HepG2 (cell line): Measurements from ENCODE around the gene TDRD10. TPM values are rescaled to one million over a fixed set of nuclear protein-coding genes. Genes with fewer than 3 reads are reported as not detected.
A peak's percentile ranks its signal among the peaks of the same experiment; 100 is the strongest.

Experiments used
- ATAC-seq: fragments of 200-7000 bp; cut with Tn5 transposase; 3 replicates; pipeline ENCODE4 v1.9.1; 2020; ENCODE audit warnings: mild to moderate bottlenecking, moderate library complexity
- BruUV-seq: library from RNA; stranded (reverse); fragments of 400-500 nt; replicated peaks from 2 replicates; lab custom pipeline; 2021; lab: Mats Ljungman, UMichigan
- CTCF ChIA-PET: fragments of 300-600 bp; formaldehyde crosslinking; extraction: SDS; loops from one replicate; lab custom pipeline; 2021; ENCODE audit warnings: low total read pairs, inconsistent platforms, low intra/inter-chr PET ratio; lab: Yijun Ruan, JAX
- POLR2A ChIA-PET: fragments of 350-600 bp; sonication (Branson Sonifier 250); formaldehyde crosslinking; loops from one replicate; lab custom pipeline; 2020; ENCODE audit warnings: antibody characterized with exemption, inconsistent platforms; lab: Yijun Ruan, JAX
- DNase-seq: peaks from one replicate; pipeline ENCODE4 v3.0.0-alpha.2; 2015; ENCODE audit warnings: low spot score
- FAIRE-seq: peaks from 3 replicates; lab custom pipeline; 2011; peaks lifted over from hg19 to GRCh38; lab: Jason Lieb, UNC
- H2AFZ ChIP-seq: one replicate; pipeline ENCODE4 v1.6.1; 2011; ENCODE audit warnings: low read length, inconsistent platforms
- H3K27ac ChIP-seq: fragments of 300-600 bp; 3 replicates; pipeline ENCODE4 v1.8.0; 2011; ENCODE audit warnings: mixed run types, mild to moderate bottlenecking, mixed read lengths, low read length, inconsistent platforms; ENCODE audit not compliant: insufficient read depth; ENCODE audit errors: extremely low read length
- H3K27me3 ChIP-seq, 2 experiments: fragments of 200-600 bp in 1 of 2; 2 replicates in 1 of 2; 3 replicates in 1 of 2; pipeline versions ENCODE4 v1.6.0 to v1.8.0; 2011; ENCODE audit warnings: low read length in 2 of 2, mild to moderate bottlenecking in 2 of 2, moderate library complexity in 2 of 2, inconsistent platforms in 1 of 2; ENCODE audit not compliant: insufficient read depth in 2 of 2, control insufficient read depth in 1 of 2
- H3K36me3 ChIP-seq, 2 experiments: fragments of 200-600 bp in 1 of 2; replicated peaks in 1 of 2; 2 replicates in 1 of 2; 3 replicates in 1 of 2; pipeline versions ENCODE4 v1.5.1 to v1.8.0; 2011; ENCODE audit warnings: low read length in 2 of 2, inconsistent platforms in 1 of 2; ENCODE audit not compliant: insufficient read depth in 2 of 2, control insufficient read depth in 1 of 2
- H3K4me1 ChIP-seq: 2 replicates; pipeline ENCODE4 v1.5.1; 2012; ENCODE audit warnings: low read length, inconsistent platforms; ENCODE audit not compliant: insufficient read depth
- H3K4me2 ChIP-seq: 2 replicates; pipeline ENCODE4 v1.6.0; 2011; ENCODE audit warnings: low read depth, low read length, inconsistent platforms
- H3K4me3 ChIP-seq, 3 experiments: fragments of 200-600 bp in 1 of 3; sonication (generic), shearing (Covaris generic) in 1 of 3; replicated peaks in 1 of 3; 2 replicates each; pipeline ENCODE4 v1.5.1; 2011 to 2016; ENCODE audit warnings: low read length in 3 of 3, inconsistent platforms in 2 of 3, low read depth in 2 of 3, mild to moderate bottlenecking in 2 of 3, control low read depth in 1 of 3, mixed read lengths in 1 of 3; ENCODE audit not compliant: insufficient read depth in 1 of 3
- H3K79me2 ChIP-seq: one replicate; pipeline ENCODE4 v1.6.1; 2011; ENCODE audit warnings: low read length, inconsistent platforms; ENCODE audit not compliant: insufficient read depth
- H3K9ac ChIP-seq: 2 replicates; pipeline ENCODE4 v1.6.0; 2011; ENCODE audit warnings: mild to moderate bottlenecking, low read depth, low read length, inconsistent platforms; ENCODE audit not compliant: insufficient read depth
- H3K9me3 ChIP-seq: 2 replicates; pipeline ENCODE4 v1.5.1; 2012; ENCODE audit warnings: mild to moderate bottlenecking, low read length
- H4K20me1 ChIP-seq: 2 replicates; pipeline ENCODE4 v1.6.0; 2011; ENCODE audit warnings: inconsistent platforms, mild to moderate bottlenecking, low read length, moderate library complexity; ENCODE audit not compliant: insufficient read depth
- CEBPB ChIP-seq: IDR thresholded peaks from 2 replicates; pipeline ENCODE4 v1.6.1; 2011; ENCODE audit warnings: low read depth, low read length, improper control_type of control experiment, borderline replicate concordance
- CEBPG ChIP-seq: IDR thresholded peaks from 2 replicates; pipeline ENCODE4 v1.6.1; 2016
- FOXO4 ChIP-seq: sonication (generic); formaldehyde crosslinking; conservative IDR thresholded peaks from 2 replicates; pipeline ENCODE4 v1.8.1; 2023; ENCODE audit warnings: missing genetic modification reagents
- HOMEZ ChIP-seq: IDR thresholded peaks from 2 replicates; pipeline ENCODE4 v1.6.1; 2016; ENCODE audit warnings: low read depth
- MAZ ChIP-seq, 2 experiments: sonication (generic) in 1 of 2; formaldehyde crosslinking in 1 of 2; IDR thresholded peaks; 2 replicates each; pipeline versions ENCODE4 v1.5.0 to v1.6.1; 2012 to 2020; ENCODE audit warnings: low read depth in 2 of 2, mild to moderate bottlenecking in 2 of 2, borderline replicate concordance in 1 of 2, improper control_type of control experiment in 1 of 2, low read length in 1 of 2, missing genetic modification reagents in 1 of 2, moderate library complexity in 1 of 2
- SNAPC5 ChIP-seq: sonication (generic); formaldehyde crosslinking; IDR thresholded peaks from 2 replicates; pipeline ENCODE4 v1.8.1; 2023; ENCODE audit warnings: mild to moderate bottlenecking, missing genetic modification reagents, borderline replicate concordance
- TAF1 ChIP-seq: sonication (generic); formaldehyde crosslinking; IDR thresholded peaks from 2 replicates; pipeline ENCODE4 v1.4.0; 2020; ENCODE audit warnings: missing genetic modification reagents
- TSC22D2 ChIP-seq: sonication (generic); formaldehyde crosslinking; IDR thresholded peaks from 2 replicates; pipeline ENCODE4 v1.5.1; 2020; ENCODE audit warnings: missing genetic modification reagents, mild to moderate bottlenecking, borderline replicate concordance
- UBTF ChIP-seq: sonication (generic); formaldehyde crosslinking; IDR thresholded peaks from 2 replicates; pipeline ENCODE4 v1.4.0; 2020; ENCODE audit warnings: mild to moderate bottlenecking, missing genetic modification reagents
- XRCC5 ChIP-seq: fragments of 200-400 bp; formaldehyde crosslinking; optimal IDR thresholded peaks from 2 replicates; pipeline ENCODE3; 2017; ENCODE audit warnings: mild to moderate bottlenecking, low read length
- ZNF33A ChIP-seq: sonication (generic); formaldehyde crosslinking; IDR thresholded peaks from 2 replicates; pipeline ENCODE4 v1.5.1; 2020; ENCODE audit warnings: missing genetic modification reagents, mild to moderate bottlenecking, moderate library complexity, borderline replicate concordance
- ZNF383 ChIP-seq: sonication (generic); formaldehyde crosslinking; IDR thresholded peaks from 2 replicates; pipeline ENCODE4 v1.4.0; 2020; ENCODE audit warnings: missing genetic modification reagents, mild to moderate bottlenecking, borderline replicate concordance
- WGBS: methylation state at CpG from one replicate; pipeline ENCODE4 v1.1.6; 2017; ENCODE audit warnings: low lambda C conversion rate; 5-methylcytosine and 5-hydroxymethylcytosine counted together
- in situ Hi-C: cut with HindIII; loops from 2 replicates; pipeline ENCODE4 v1.10.0; 2017; ENCODE audit warnings: low pct_unique_long_range_greater_than_20kb; ENCODE audit not compliant: extremely low pct_ligation_motif_present
- intact Hi-C: fragments of 100-400 bp; cut with micrococcal nuclease; formaldehyde crosslinking; loops from one replicate; pipeline ENCODE4 v1.10.0; 2022; ENCODE audit not compliant: unreplicated experiment
- polyA plus RNA-seq, 8 experiments: library from polyadenylated mRNA; depleted of rRNA in 3 of 8; stranded (reverse) in 7 of 8; unstranded in 1 of 8; fragments of >200 nt; fragmentation: Illumina TruSeq in 4 of 8; extraction: Trizol in 4 of 8; gene quantifications; 2 replicates each; pipeline versions ENCODE4 v1.2.1 to v1.2.3, GENCODE V29; 2011 to 2016; ENCODE audit warnings: low read depth in 4 of 8, missing spikeins in 1 of 8, mixed read lengths in 1 of 8; ENCODE audit not compliant: insufficient read depth in 1 of 8
- total RNA-seq, 5 experiments: library from RNA; depleted of rRNA; stranded (reverse); fragments of >200 nt; fragmentation: Illumina TruSeq; extraction: Trizol; gene quantifications; 2 replicates each; pipeline ENCODE4 v1.2.3, GENCODE V29; 2016; ENCODE audit warnings: low read depth in 1 of 5

Gene TDRD10
- total and polyA plus RNA-seq, 2 of the 13 experiments (the other 11 are each of a cell fraction or from before 2014, with no cell fraction given), result not detected

- ChIA-PET CTCF (no interaction called here), POLR2A (no interaction called here)
- no peaks in the 10 kb centered on the region for H4K20me1 ChIP-seq
- intact Hi-C loops (no loop called here), in situ Hi-C loops (no loop called here)
- peaks cover 4 to 20% of the 10 kb centered on the region in 2 experiments for H3K27me3 ChIP-seq
- peak; percentile 76 for ATAC-seq
- H3K79me2 ChIP-seq, result no peaks in the 10 kb centered on the region
- peak overlapping the region; percentile 36 for H3K4me2 ChIP-seq
- peaks cover 5% of the 10 kb centered on the region; the same call in 1 of the 2 replicates for H3K9me3 ChIP-seq
- no peaks in the 10 kb centered on the region for H3K36me3 ChIP-seq
- no peak for FAIRE-seq
- WGBS, result 65% methylated on average over 4 of the region's 54 CpGs
- peaks cover 8% of the 10 kb centered on the region for H3K4me1 ChIP-seq
- no peak for DNase-seq
- no TSS peak for BruUV-seq
- TF ChIP-seq ZNF383 (CRISPR knock-in tag), result no peak
- peak; percentile 36; the same call in 1 of the 2 replicates for TF ChIP-seq UBTF (CRISPR knock-in tag)
- peak; percentile 81 for TF ChIP-seq CEBPB
- TF ChIP-seq CEBPG (CRISPR knock-in tag), result peak; percentile 63
- TF ChIP-seq, all 625 proteins: peak for 3
- Histone ChIP-seq H3K4me3 (peak overlapping the region in 1 of 3 experiments; percentile 52; a peak in 1 of 6 replicates), H3K9ac (no peak overlapping the region), H3K27ac (no peak overlapping the region), H2AFZ (no peak overlapping the region)
Measured at GRCh38 chr1:154501423-154502065, 475 bp upstream of the TDRD10 start.

GRCh38 chr1:154502744-154503115 lies 711 bp downstream of the TDRD10 start:
- FAIRE-seq, result no peak
- no peaks in the 10 kb centered on the region for H3K36me3 ChIP-seq
- no peak for ATAC-seq
- H2AFZ ChIP-seq, result no peak overlapping the region
- ChIA-PET POLR2A (no interaction called here), CTCF (no interaction called here)
- no peak for DNase-seq
- H3K27ac ChIP-seq, result no peak overlapping the region
- H3K27me3 ChIP-seq, result peaks cover 4 to 25% of the 10 kb centered on the region in 2 experiments
- H3K4me2 ChIP-seq, result no peak overlapping the region
- no peaks in the 10 kb centered on the region for H3K79me2 ChIP-seq
- intact Hi-C loops, result no loop called here
- H3K4me1 ChIP-seq, result no peaks in the 10 kb centered on the region
- no peak overlapping the region for H3K4me3 ChIP-seq
- in situ Hi-C loops, result no loop called here
- WGBS, result 94% methylated on average over 34 of the region's 43 CpGs
- no TSS peak for BruUV-seq
- no peak overlapping the region for H3K9ac ChIP-seq
- H4K20me1 ChIP-seq, result no peaks in the 10 kb centered on the region
- H3K9me3 ChIP-seq, result peaks cover 5% of the 10 kb centered on the region; the same call in 1 of the 2 replicates
- TF ChIP-seq SNAPC5 (CRISPR knock-in tag), result no peak
- TF ChIP-seq XRCC5, result no peak
- TF ChIP-seq TSC22D2, result no peak
- no peak for TF ChIP-seq MAZ (IDR thresholded peaks at IDR 0.05; ENCODE audit: borderline replicate concordance, low read depth, low read length)
- TF ChIP-seq MAZ (CRISPR knock-in tag; IDR thresholded peaks at IDR 0.05; ENCODE audit: low read depth), result no peak
- TF ChIP-seq FOXO4 (CRISPR knock-in tag), result no peak
- no peak for TF ChIP-seq ZNF33A (CRISPR knock-in tag)
- TF ChIP-seq HOMEZ (CRISPR knock-in tag), result no peak
- TF ChIP-seq TAF1 (CRISPR knock-in tag), result no peak
